GM12892 (cell line): ENCODE results near the gene FKBP11.

Experiments
- POLR2A ChIP-seq: IDR thresholded peaks from 2 replicates; pipeline ENCODE4 v1.6.1; 2011; ENCODE audit warnings: low read depth, low read length, control low read depth
- POLR2AphosphoS5 ChIP-seq: IDR thresholded peaks from 2 replicates; pipeline ENCODE4 v1.6.1; 2011; ENCODE audit warnings: low read depth, low read length, control low read depth
- TAF1 ChIP-seq: IDR thresholded peaks from 2 replicates; pipeline ENCODE4 v1.6.1; 2011; ENCODE audit warnings: low read depth, mild to moderate bottlenecking, control low read depth, low read length, borderline replicate concordance

GRCh38 chr12:48903982-48904411, 21.3 kb downstream of the FKBP11 start:
- TF ChIP-seq POLR2A (no peak), POLR2AphosphoS5 (no peak), TAF1 (no peak)
